Skin of body (tissue), 3 donors: ENCODE results near the gene RXFP4. TPM values are rescaled to one million over a fixed set of nuclear protein-coding genes. Genes with fewer than 3 reads are reported as not detected.
A peak's percentile ranks its signal among the peaks of the same experiment; 100 is the strongest.
"Not testable (repeated sequence)": the region's sequence is repeated elsewhere in the genome, so short reads cannot be mapped to it uniquely, and the experiment has no call there.

Source experiments
- DNase-seq: peaks from one replicate; lab custom pipeline; 2025; lab: John Stamatoyannopoulos, UW
- small RNA-seq: library from RNA; depleted of rRNA; stranded (forward); fragments of <200 nt; gene quantifications from one replicate; pipeline ENCODE3, GENCODE V24; 2014; ENCODE audit warnings: low replicate concordance
- total RNA-seq: library from RNA; depleted of rRNA; stranded (reverse); fragments of >200 nt; gene quantifications from one replicate; pipeline ENCODE4 v1.2.3, GENCODE V29; 2014

Gene RXFP4
- total RNA-seq, 1 donor from 2014 or later = not detected

DNA sequence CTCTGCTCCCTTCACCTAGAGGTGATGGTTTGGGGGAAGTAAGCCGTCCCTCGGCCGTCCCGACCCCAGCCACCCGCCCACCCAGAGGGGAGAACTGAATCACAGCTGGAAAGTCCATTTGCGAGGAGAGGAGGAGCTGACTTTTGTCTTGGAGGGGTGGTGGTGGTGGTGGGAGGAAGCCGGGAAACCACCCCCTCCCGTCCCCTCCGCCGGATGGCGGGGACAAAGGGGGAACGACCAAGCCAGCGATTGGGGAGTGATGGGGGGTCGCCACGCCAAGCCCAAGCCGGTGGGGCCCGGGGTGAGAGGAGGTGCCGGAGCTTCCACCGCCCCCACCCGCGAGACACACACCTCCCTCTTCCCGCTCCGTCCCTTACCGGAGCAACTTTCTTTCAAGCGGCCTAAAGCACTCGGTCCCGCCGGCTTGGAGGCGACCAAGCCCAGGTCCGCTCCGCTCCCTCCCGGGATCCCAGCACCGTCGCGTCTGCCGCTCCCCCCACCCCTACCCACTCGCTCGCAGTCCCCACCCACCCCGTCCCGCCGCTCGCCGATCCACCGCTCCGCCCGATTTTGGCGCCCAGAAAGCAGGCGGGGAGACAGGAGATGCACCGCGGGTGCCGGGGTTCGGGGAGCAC lies 36.4 kb downstream of the RXFP4 start:
- peak; percentile 40 for DNase-seq

DNA sequence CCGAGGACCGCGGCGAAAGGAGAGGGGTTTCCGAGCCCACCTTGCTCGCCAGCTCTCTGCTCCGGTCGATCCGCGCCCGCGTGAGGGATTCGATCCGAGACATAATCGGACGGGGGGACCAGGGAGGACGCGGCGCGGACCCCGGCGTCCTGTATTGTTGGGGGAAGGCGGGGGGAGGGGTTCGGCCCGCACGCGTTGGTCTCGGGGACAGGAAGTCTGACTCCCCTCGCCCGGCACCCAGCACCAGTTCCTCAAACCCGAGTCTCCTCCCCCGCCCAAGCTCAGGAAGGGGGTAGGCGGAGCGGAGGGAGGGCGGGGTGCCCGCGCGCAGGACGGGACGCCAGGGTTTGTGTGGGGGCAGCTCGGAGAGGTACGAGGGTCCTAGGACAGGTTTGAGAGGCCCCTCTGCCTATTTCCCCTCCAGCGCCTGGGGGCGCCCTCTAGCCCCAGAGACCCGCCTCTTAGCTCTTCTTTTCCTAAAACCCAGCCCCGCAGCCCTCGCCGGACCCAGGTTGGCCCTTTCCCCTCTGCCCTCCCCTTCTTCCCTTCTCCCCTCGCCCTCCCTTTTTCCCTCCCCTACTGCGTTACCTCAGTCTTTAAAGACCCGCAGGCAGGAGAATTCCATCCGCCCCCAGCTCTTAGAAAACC lies 37.0 kb downstream of the RXFP4 start, which contains the start of gene ARHGEF2:
Gene ARHGEF2 (minus strand): TSS at position 223 of the 648 bp plus-strand sequence. CDS start 120 bp downstream, at position 103.
- DNase-seq = peak; percentile 33

DNA sequence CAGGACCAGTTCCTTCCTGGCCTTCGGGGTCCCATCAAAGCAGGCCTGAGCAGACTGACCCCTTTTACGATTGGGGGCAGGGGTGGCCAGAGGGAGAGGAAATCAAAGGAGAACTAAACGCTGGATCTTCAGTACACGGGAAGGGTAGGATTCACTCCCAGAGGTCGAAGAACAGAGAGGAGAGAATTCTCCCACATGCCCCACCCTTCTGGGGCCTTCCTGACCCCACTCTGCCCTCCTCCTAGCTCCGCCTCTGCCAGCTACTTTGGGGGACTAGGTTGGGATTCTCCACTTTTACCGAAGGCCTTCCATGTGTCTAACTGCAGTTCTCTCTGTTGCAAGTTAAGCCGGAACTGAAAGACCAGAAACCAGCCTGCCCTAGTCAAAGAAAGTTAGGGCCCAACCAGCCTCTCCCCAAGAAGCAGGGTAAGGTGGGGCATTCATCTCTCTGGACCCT lies 37.6 kb downstream of the RXFP4 start:
- DNase-seq = peak; percentile 23

DNA sequence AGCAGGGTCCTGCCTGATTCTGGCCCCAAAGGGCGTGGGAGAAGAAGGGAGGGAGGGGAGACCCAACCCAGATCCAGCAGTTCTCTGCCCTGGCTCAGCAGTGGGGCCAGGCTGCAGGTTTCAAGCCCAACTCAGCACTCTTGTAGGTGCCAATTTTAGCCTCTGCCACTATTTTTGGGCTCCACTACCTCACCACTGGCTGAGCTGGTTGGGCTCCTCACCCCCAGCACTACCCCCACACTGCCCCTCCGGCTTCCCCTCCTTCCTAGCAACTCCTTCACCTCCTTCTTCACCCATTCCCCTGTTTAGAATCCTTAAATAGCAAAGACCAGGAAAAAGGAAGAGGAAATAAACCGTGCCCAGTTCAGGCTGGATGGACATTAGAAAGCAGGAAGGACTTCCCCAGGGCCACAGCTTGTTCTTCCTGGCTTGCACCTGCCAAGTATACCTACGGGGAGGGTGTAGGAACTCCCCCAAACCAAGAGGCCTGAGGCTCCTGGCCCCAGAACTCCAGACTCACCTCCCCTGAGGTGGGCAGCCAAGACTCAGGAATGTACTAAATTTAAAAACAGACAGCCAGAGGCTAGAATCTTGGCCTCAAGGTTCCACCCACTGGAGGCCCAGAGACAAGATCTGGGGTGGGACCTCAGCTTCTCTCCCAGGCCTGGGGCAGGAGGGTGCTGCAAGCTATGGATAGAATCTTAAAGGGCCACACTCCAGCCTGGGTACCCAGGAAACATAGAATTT lies 38.3 kb downstream of the RXFP4 start:
- no peak for DNase-seq

DNA sequence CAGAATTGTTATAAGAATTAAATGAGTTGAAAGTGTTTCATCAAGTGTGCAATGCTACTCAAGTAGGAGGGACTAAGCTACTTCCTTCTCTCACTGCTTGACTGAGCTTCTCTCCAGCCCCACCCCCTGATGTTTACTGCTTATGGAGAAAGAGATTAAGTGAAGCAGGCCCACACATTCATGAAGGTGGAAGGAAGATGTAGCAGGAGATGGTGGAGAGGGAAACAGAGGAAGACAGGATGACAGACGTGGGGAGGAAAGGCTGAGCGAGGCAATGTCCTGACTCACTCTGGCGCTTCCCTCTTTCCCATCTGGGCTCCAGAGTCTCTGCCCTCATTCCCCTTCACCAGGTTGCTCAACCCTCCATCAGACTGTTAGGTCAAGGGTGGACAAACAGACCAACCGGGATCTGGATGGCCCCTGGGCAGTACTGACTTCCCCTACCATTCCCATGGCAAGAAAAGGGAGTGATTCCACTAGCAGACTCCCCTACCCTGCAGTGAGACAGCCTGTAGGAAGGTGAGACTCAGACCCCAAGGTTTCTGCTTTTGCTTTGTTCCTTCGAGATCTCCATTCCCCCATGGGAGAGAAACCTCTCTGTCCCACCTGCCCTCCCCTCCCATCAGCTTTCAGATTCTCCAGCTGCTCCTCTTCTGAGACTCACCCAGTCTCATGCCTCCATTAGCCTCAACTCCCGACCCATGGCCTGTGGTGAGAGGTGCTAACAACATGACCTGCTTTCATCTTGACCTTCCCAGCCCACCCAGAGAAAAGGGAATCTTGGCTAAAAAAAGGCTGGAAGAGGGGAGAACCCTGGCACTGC lies 40.0 kb downstream of the RXFP4 start:
- peak; percentile 24 for DNase-seq

DNA sequence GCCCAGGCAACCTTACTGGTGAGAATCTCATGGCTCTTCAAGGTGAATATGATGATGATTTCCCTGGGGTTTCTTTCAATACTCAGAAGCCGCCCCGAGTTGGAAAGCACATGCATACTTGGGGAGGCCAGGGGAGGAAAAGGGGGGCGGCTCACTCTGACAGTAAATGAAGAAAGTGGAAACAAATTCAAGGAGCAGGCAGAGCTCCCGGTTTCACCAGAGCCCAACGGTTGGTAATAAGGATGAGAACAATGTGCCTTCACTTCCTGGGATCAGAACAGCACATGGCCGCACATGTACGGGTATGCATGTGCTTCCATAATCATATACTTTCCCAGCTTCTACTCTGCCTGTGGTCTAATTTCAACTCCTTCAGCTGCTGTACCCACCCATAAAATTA lies 40.7 kb downstream of the RXFP4 start:
- DNase-seq = no peak

DNA sequence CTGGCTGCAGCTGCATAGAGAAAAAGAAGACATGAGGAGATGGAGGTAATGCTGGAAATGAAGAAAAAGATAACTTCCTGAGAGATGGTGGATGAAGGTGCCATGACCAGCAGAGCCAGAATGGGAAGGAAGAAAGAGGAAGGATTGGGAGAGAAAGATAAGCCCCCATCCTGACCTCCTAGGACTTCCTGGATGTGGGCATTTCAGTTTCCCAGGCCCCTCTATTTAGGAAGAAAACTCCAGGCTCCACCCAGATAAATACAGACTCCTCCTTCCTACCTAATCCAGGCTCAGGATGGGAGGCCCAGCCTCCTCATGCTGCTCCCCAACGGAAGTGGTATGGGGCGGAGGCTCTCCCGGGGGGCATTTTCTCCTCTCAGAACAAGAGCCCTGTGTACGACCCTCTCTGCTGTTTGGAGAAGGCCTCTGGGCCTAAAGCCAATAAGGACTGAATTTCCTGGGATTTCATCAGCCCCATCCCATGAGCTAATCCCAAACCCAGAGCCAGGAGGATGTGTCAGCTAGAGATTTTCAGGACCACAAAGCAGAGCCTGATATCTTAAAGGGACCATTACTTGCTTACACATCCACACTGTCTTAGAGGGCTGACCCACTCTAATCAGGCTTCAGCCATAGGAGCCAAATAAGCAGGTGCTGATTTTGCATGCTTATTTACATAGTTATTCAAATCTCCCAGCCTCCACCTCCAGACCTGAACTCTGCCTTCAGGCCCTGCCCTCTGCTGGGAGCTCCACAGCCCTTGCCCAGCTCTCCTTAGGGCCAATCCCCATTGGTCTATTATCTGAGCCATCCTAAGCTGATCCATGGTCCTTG lies 42.0 kb downstream of the RXFP4 start:
- DNase-seq = peak; percentile 98

DNA sequence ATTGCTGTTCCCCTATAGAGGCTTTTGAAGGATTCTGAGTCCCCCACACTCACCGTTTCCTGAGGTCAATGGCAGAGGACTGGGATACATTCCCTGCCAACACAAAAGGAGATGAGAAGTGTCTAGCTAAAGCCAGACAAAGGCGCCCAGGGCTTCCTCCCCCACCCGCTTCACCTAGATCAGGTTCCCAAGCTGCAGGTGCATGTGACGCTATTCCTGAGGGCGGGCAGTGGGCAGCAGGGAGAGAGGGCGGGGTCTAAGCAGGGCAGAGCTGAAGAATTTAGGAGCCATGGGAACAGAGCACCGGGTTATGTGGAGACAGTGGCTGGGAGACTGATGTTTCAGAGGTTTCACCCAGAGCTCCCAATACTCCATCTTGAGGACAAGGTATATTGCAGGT lies 42.9 kb downstream of the RXFP4 start:
- no peak for DNase-seq

DNA sequence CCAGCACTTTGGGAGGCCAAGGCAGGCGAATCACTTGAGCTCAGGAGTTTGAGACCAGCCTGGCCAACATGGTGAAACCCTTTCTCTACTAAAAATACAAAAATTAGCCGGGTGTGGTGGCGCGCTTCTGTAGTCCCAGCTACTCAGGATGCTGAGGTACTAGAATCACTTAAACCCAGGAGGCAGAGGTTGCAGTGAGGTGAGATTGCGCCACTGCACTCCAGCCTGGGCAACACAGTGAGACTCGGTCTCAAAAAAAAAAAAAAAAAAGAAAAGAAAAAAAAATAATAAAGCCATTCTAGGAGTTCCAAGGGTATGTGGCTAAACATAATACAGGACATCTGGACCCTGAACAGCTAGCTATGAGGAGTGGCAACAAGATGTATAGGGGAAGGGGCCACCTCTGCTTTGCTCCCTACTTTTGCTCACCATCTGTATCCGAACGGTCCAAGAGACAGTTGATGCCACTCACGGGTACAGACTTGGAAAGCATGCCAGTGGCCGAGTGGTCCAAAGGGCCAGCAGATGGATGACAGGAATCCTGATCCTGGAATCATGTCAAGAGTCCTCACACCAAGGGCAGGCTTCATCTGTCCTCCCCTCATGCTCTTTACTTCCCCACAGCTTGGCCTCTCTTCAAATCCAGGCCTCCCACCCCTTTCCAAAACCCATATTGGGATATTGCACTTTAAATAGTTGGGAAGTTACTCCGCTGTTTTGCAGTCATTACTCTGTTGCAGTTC lies 43.6 kb downstream of the RXFP4 start:
- not testable (repeated sequence) for DNase-seq

DNA sequence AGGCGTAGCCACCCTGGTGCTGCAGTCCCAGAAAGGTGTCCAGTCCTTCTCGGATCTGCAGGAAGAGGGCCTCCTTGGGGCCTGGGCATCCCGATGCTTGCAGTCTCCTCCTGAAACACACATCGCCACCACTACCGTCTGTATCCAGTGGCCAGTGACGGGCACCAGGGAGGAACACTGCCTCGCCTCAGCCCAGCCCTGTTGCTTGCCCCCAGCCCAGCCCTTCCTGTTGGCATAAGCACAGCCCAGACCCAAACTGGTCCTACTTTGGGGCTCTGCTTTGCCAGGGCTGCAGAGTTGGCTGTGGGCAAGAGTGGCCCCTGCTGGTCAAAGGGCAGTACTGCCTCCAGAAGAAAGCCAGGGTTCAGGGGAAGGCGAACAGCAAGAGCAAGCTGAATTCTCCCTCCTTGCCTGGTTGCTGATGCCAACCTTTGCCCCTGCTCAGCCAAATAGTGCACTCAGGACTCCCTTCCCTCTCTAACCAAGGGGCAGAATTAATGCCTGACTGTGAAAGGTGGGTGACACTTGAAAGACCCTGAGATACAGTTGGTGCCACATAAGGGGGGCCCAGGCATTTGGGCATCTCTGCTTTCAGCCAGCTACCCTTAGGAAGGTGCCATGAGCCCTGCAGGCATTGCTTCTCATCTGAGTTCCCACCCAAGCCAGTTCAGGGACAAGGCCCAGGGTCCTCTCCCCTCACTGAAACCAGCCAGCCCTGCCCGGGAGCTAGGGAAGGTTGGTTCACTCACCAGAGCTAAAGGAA lies 48.0 kb downstream of the RXFP4 start:
- DNase-seq = peak; percentile 51

DNA sequence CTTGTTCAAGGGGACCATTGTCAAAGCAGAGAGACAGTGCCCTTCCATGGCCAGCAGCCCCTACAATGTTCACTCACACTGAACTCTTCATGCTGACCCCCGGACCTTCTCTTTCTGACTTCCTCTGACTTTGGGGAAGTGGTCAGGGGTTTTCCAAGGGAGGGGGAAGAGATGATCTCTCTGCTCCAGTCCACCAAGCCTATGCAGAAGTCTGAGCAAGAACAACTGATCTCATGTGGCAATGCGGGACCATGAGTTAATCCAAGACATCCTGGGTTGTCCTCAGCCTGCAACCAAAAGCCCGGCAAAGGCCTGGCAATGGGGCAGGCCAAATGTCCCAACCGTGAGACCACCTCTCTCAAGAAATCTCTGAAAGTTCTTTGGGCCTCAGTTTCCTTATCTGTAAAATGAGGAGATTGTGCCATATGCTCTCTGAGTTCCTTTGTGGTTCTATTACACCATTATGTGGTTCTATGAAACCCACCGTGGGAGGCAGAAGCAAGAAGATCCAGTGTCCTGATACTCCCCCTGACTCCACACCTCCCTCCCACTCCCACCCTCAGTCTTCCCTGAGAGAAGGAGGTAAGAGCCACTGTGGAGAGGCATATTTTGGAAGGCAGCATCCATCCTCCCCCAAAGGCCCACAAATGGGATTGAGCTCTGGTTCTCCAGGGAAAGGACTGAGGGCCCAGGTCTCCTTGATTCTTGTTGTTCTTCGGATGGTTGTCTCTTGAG lies 48.7 kb downstream of the RXFP4 start:
- DNase-seq = no peak

Small RNA genes lying within 50 kb of the gene (small RNA-seq; reads per million reads assigned to genes)
- not detected for gene MIR6738
- not detected for gene RF00015
- not detected for gene SCARNA4
- 53.9 reads per million, percentile 95 among the genes with 10 or more reads in this experiment for gene SNORA80E

Other genes starting within 250 kb of the RXFP4 start
- 39.2 TPM for gene GON4L, start 84.4 kb upstream of the RXFP4 start, total RNA-seq
- 10.9 TPM for gene SYT11, start 82.1 kb upstream of the RXFP4 start, total RNA-seq
- gene RIT1, start 30.3 kb upstream of the RXFP4 start, total RNA-seq = 29.0 TPM
- gene KHDC4, start 7.2 kb upstream of the RXFP4 start, total RNA-seq = 44.5 TPM
- 57.6 TPM for gene ARHGEF2, start 36.9 kb downstream of the RXFP4 start, total RNA-seq
- 186 TPM for gene SSR2, start 79.3 kb downstream of the RXFP4 start, total RNA-seq
- 12.1 TPM for gene UBQLN4, start 112.2 kb downstream of the RXFP4 start, total RNA-seq
- gene LAMTOR2, start 113.1 kb downstream of the RXFP4 start, total RNA-seq = 25.7 TPM
- gene RAB25, start 119.5 kb downstream of the RXFP4 start, total RNA-seq = 31.7 TPM
- 6.6 TPM for gene MEX3A, start 140.8 kb downstream of the RXFP4 start, total RNA-seq
- gene LMNA, start 173.1 kb downstream of the RXFP4 start, total RNA-seq = 429 TPM
- gene SEMA4A, start 211.9 kb downstream of the RXFP4 start, total RNA-seq = 12.1 TPM